Right lobe of liver (tissue), 4 donors: Measurements from ENCODE around the gene FCHO1.

Source experiments
- POLR2A ChIP-seq: fragments of 450-650 bp; IDR thresholded peaks from one replicate; pipeline ENCODE4 v1.6.1; 2017; ENCODE audit warnings: antibody characterized with exemption, mild to moderate bottlenecking
- TF ChIP-seq, protein P1 (sequence below), 4 donors: fragments of 200-600 bp in 3 of 4; fragments of 450-650 bp in 1 of 4; IDR thresholded peaks; one replicate each; pipeline versions ENCODE4 v1.5.1 to v1.8.0; 2016 to 2022; ENCODE audit warnings: antibody characterized with exemption in 4 of 4, mild to moderate bottlenecking in 2 of 4
- donor health status: DM: no; HTN: no; CAD: no.
- donor health status: DM: no; HTN: no; CAD: no.
- donor health status: DM: no; HTN: yes; CAD: no.

DNA sequence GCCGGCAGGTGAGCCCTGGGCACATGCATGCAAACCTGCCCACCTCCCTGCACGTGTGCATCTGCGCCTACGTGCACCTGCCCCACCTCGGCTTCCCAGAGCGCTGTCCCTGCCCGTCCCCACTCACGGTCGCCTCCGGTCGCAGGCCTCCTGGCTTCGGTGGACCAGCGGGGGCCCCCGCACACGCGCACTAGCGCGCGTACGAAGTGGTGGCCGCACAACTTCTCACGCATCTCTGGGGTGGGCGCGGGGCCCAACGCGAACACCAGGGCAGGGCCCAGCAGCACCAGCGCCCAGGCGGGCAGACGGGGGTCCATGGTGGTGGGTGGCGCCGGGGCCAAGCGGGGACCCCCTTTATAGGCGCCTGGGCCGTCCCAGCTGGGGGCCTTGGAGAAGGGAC is 69.9 kb downstream of the FCHO1 start, which contains the start of gene INSL3:
- no peak for TF ChIP-seq POLR2A
- TF ChIP-seq, protein P1, sequence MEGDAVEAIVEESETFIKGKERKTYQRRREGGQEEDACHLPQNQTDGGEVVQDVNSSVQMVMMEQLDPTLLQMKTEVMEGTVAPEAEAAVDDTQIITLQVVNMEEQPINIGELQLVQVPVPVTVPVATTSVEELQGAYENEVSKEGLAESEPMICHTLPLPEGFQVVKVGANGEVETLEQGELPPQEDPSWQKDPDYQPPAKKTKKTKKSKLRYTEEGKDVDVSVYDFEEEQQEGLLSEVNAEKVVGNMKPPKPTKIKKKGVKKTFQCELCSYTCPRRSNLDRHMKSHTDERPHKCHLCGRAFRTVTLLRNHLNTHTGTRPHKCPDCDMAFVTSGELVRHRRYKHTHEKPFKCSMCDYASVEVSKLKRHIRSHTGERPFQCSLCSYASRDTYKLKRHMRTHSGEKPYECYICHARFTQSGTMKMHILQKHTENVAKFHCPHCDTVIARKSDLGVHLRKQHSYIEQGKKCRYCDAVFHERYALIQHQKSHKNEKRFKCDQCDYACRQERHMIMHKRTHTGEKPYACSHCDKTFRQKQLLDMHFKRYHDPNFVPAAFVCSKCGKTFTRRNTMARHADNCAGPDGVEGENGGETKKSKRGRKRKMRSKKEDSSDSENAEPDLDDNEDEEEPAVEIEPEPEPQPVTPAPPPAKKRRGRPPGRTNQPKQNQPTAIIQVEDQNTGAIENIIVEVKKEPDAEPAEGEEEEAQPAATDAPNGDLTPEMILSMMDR (IDR thresholded peaks at IDR 0.05) = no peak
